Smooth muscle cell (in vitro differentiated cells): ENCODE data around the gene NECTIN1. TPM values are rescaled to one million over a fixed set of nuclear protein-coding genes. Genes with fewer than 3 reads are reported as not detected.

Experiments
- DNase-seq: peaks from one replicate; lab custom pipeline; 2025; ENCODE audit not compliant: unreplicated experiment; lab: John Stamatoyannopoulos, UW
- H2AFZ ChIP-seq: fragments of 200-600 bp; sonication (generic); 2 replicates; pipeline ENCODE4 v1.6.0; 2016; ENCODE audit warnings: antibody characterized with exemption, low read depth, mild to moderate bottlenecking
- H3F3A ChIP-seq: fragments of 200-600 bp; sonication (generic); 2 replicates; pipeline ENCODE4 v1.6.0; 2017; ENCODE audit warnings: antibody characterized with exemption, low read depth
- H3K27ac ChIP-seq: fragments of 200-600 bp; sonication (generic); 2 replicates; pipeline ENCODE4 v1.5.1; 2016; ENCODE audit warnings: low read depth, mild to moderate bottlenecking
- H3K27me3 ChIP-seq: fragments of 200-600 bp; sonication (generic); 2 replicates; pipeline ENCODE4 v1.6.1; 2016; ENCODE audit warnings: low read depth, mild to moderate bottlenecking
- H3K36me3 ChIP-seq: fragments of 200-600 bp; sonication (generic); 2 replicates; pipeline ENCODE4 v1.5.1; 2016; ENCODE audit warnings: low read depth
- H3K4me1 ChIP-seq: fragments of 200-600 bp; sonication (generic); 2 replicates; pipeline ENCODE4 v1.5.1; 2016; ENCODE audit warnings: low read depth
- H3K4me2 ChIP-seq: fragments of 200-600 bp; sonication (generic); 2 replicates; pipeline ENCODE4 v1.6.0; 2016; ENCODE audit warnings: mild to moderate bottlenecking
- H3K4me3 ChIP-seq: fragments of 200-600 bp; sonication (generic); 2 replicates; pipeline ENCODE4 v1.5.1; 2016; ENCODE audit warnings: mild to moderate bottlenecking
- H3K79me2 ChIP-seq: fragments of 200-600 bp; sonication (generic); 2 replicates; pipeline ENCODE4 v1.6.0; 2016; ENCODE audit warnings: low read depth, mild to moderate bottlenecking
- H3K9ac ChIP-seq: fragments of 200-600 bp; sonication (generic); 2 replicates; pipeline ENCODE4 v1.6.0; 2016; ENCODE audit warnings: low read depth
- H3K9me3 ChIP-seq: fragments of 200-600 bp; sonication (generic); replicated peaks from 2 replicates; pipeline ENCODE4 v1.5.1; 2016; ENCODE audit warnings: low read depth
- H4K20me1 ChIP-seq: fragments of 200-600 bp; sonication (generic); 2 replicates; pipeline ENCODE4 v1.6.0; 2016; ENCODE audit warnings: low read depth
- WGBS: methylation state at CpG from one replicate; pipeline ENCODE4 v1.1.7; 2016; ENCODE audit warnings: low lambda C conversion rate; 5-methylcytosine and 5-hydroxymethylcytosine counted together
- polyA plus RNA-seq: library from polyadenylated mRNA; unstranded; fragments of >200 nt; fragmentation: Nextera tagmentation; extraction: Ambion mirVana; gene quantifications from 2 replicates; pipeline ENCODE4 v1.2.1, GENCODE V29; 2016
- total RNA-seq: library from RNA; depleted of rRNA; stranded (reverse); fragments of >200 nt; gene quantifications from 2 replicates; pipeline ENCODE4 v1.2.3, GENCODE V29; 2014
- TF ChIP-seq, protein P1 (sequence below): fragments of 200-600 bp; sonication (generic); IDR thresholded peaks from 2 replicates; pipeline ENCODE4 v1.5.1; 2017; ENCODE audit warnings: borderline replicate concordance, mild to moderate bottlenecking, antibody characterized with exemption; ENCODE audit not compliant: insufficient read depth, poor library complexity, severe bottlenecking

The NECTIN1 gene
- total and polyA plus RNA-seq, 2 experiments from 2014 or later: 4.9 to 10.1 TPM

DNA sequence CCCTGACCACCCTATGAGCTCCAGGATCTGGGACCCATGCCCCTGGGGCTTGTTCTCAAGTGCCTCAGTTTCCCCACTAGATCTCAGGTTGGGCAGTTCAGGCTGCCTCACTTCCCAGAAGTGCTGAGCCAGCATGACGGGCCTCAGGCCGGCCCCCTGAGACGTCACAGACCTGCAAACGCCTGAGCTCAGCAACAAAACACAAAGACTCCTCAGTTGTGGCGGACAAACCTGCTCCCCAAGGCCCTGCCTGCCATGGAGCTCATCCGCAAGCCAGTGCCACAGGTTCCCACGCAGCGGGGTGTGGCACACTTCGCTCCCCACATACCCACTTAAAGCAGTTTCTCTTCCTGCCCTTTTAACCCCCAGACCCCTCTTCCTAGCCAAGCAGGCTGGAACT lies 45.2 kb downstream of the NECTIN1 start:
- Histone ChIP-seq H3K4me3 (no peak overlapping the region), H3K9me3 (no peaks in the 10 kb centered on the region), H2AFZ (no peak overlapping the region), H3K36me3 (no peaks in the 10 kb centered on the region), H3K4me1 (peaks cover 16% of the 10 kb centered on the region), H3K27ac (peak overlapping the region; percentile 90), H3K4me2 (peak overlapping the region; percentile 50), H3F3A (no peaks in the 10 kb centered on the region), H3K79me2 (no peaks in the 10 kb centered on the region), H3K9ac (peak overlapping the region; percentile 88), H4K20me1 (peaks cover 5% of the 10 kb centered on the region), H3K27me3 (no peaks in the 10 kb centered on the region)
- 73% methylated on average over 9 of the region's 9 CpGs for WGBS
- TF ChIP-seq, protein P1, sequence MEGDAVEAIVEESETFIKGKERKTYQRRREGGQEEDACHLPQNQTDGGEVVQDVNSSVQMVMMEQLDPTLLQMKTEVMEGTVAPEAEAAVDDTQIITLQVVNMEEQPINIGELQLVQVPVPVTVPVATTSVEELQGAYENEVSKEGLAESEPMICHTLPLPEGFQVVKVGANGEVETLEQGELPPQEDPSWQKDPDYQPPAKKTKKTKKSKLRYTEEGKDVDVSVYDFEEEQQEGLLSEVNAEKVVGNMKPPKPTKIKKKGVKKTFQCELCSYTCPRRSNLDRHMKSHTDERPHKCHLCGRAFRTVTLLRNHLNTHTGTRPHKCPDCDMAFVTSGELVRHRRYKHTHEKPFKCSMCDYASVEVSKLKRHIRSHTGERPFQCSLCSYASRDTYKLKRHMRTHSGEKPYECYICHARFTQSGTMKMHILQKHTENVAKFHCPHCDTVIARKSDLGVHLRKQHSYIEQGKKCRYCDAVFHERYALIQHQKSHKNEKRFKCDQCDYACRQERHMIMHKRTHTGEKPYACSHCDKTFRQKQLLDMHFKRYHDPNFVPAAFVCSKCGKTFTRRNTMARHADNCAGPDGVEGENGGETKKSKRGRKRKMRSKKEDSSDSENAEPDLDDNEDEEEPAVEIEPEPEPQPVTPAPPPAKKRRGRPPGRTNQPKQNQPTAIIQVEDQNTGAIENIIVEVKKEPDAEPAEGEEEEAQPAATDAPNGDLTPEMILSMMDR: no peak
- no peak for DNase-seq

GRCh38 chr11:119681361-119681910 lies 47.6 kb downstream of the NECTIN1 start:
- H3K9me3 ChIP-seq: no peaks in the 10 kb centered on the region
- H3K4me2 ChIP-seq: no peak overlapping the region
- 80% methylated on average over 8 of the region's 8 CpGs for WGBS
- no peak overlapping the region for H3K4me3 ChIP-seq
- H3K27me3 ChIP-seq: no peaks in the 10 kb centered on the region
- no peak overlapping the region for H3K9ac ChIP-seq
- H3F3A ChIP-seq: no peaks in the 10 kb centered on the region
- no peaks in the 10 kb centered on the region for H4K20me1 ChIP-seq
- peak overlapping the region; percentile 44 for H3K27ac ChIP-seq
- peaks cover 10% of the 10 kb centered on the region for H3K4me1 ChIP-seq
- H2AFZ ChIP-seq: no peak overlapping the region
- DNase-seq: no peak
- H3K79me2 ChIP-seq: no peaks in the 10 kb centered on the region
- no peaks in the 10 kb centered on the region for H3K36me3 ChIP-seq
- TF ChIP-seq, protein P1: peak; percentile 14

GRCh38 chr11:119680541-119681360 lies 48.2 kb downstream of the NECTIN1 start:
- TF ChIP-seq, protein P1: no peak
- no peak overlapping the region for H3K9ac ChIP-seq
- no peaks in the 10 kb centered on the region for H3K27me3 ChIP-seq
- DNase-seq: no peak
- H3K4me1 ChIP-seq: peaks cover 10% of the 10 kb centered on the region
- H3K4me2 ChIP-seq: no peak overlapping the region
- no peaks in the 10 kb centered on the region for H3K79me2 ChIP-seq
- no peaks in the 10 kb centered on the region for H3K9me3 ChIP-seq
- H2AFZ ChIP-seq: no peak overlapping the region
- WGBS: 85% methylated on average over 11 of the region's 11 CpGs
- H3K36me3 ChIP-seq: no peaks in the 10 kb centered on the region
- H3K4me3 ChIP-seq: no peak overlapping the region
- H3K27ac ChIP-seq: peak overlapping the region; percentile 44
- H4K20me1 ChIP-seq: no peaks in the 10 kb centered on the region
- H3F3A ChIP-seq: no peaks in the 10 kb centered on the region
